ENCODE results near the gene FNDC1. TPM values are rescaled to one million over a fixed set of nuclear protein-coding genes. Genes with fewer than 3 reads are reported as not detected.

FNDC1 gene
- total RNA-seq, 3 donors from 2014 or later (not counting 1 experiment from before 2014, with no cell fraction given) = not detected

DNA sequence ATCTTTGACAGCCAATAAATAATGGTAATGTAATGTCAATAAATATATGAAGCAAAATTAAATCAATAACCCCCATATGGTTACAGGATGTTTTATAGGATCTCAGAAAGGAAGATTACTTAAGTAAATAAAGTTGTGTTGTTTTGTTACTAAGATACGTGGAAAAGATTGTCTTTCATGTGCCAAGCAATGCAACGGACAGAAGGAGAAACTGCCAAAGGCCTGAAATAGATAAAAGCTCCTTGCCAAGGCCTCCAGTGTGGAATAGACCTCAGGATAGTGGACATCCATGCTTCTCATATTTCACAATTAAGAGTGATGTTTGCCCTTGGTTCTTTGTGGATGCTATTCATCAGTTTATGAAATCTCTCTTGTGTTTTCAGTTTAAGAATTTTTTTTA, 16.4 kb upstream of the FNDC1 start:
- ATAC-seq (no peak), DNase-seq (no peak)
- Mint-ChIP-seq H3K27me3 (ENCODE audit: low read depth in 2 of 2) (peaks cover 15 to 29% of the 10 kb centered on the region in 2 donors), H3K27ac (no peak overlapping the region), H3K9me3 (peaks cover 6 to 7% of the 10 kb centered on the region in 2 donors), H3K4me1 (peaks cover 6% of the 10 kb centered on the region in 2 donors), H3K4me3 (no peak overlapping the region), H3K36me3 (peaks cover 16% of the 10 kb centered on the region)
- no peak overlapping the region for H3K4me3 ChIP-seq (ENCODE audit: low read length)
- H3K4me1 ChIP-seq (ENCODE audit: control insufficient read depth, insufficient read depth, low read length) = no peaks in the 10 kb centered on the region
- no peaks in the 10 kb centered on the region for H3K36me3 ChIP-seq (ENCODE audit: control insufficient read depth, insufficient read depth, low read length)
- WGBS (ENCODE audit: insufficient coverage) = 90% methylated on average over 2 of the region's 2 CpGs
- H3K27ac ChIP-seq (ENCODE audit: low read length) = no peak overlapping the region
- H3K27me3 ChIP-seq (ENCODE audit: control insufficient read depth, insufficient read depth, low read length) = peaks cover 2% of the 10 kb centered on the region
- no peak for TF ChIP-seq CTCF (IDR thresholded peaks at IDR 0.05)
- intact Hi-C loops (cut with micrococcal nuclease) = no loop called here
- peaks cover 5% of the 10 kb centered on the region for H3K9me3 ChIP-seq (ENCODE audit: control insufficient read depth, insufficient read depth, low read length)

- H3K27ac ChIP-seq (ENCODE audit: low read length) = no peak overlapping the region
- no peaks in the 10 kb centered on the region for H3K4me1 ChIP-seq (ENCODE audit: control insufficient read depth, insufficient read depth, low read length)
- Mint-ChIP-seq H3K27me3 (ENCODE audit: low read depth in 2 of 2) (peaks cover 19 to 34% of the 10 kb centered on the region in 2 donors), H3K4me3 (no peak overlapping the region), H3K36me3 (peaks cover 16% of the 10 kb centered on the region), H3K4me1 (peaks cover 6% of the 10 kb centered on the region in 2 donors), H3K9me3 (peaks cover 6 to 7% of the 10 kb centered on the region in 2 donors), H3K27ac (no peak overlapping the region)
- H3K36me3 ChIP-seq (ENCODE audit: control insufficient read depth, insufficient read depth, low read length) = no peaks in the 10 kb centered on the region
- peaks cover 2% of the 10 kb centered on the region for H3K27me3 ChIP-seq (ENCODE audit: control insufficient read depth, insufficient read depth, low read length)
- peaks cover 5% of the 10 kb centered on the region for H3K9me3 ChIP-seq (ENCODE audit: control insufficient read depth, insufficient read depth, low read length)
- no peak for DNase-seq
- TF ChIP-seq CTCF (IDR thresholded peaks at IDR 0.05) = no peak
- WGBS (ENCODE audit: insufficient coverage) = 100% methylated on average over 1 of the region's 2 CpGs
- H3K4me3 ChIP-seq (ENCODE audit: low read length) = no peak overlapping the region
- intact Hi-C loops (cut with micrococcal nuclease) = no loop called here
- ATAC-seq = no peak
Measured at GRCh38 chr6:159155679-159156078, 13.5 kb upstream of the FNDC1 start.

DNA sequence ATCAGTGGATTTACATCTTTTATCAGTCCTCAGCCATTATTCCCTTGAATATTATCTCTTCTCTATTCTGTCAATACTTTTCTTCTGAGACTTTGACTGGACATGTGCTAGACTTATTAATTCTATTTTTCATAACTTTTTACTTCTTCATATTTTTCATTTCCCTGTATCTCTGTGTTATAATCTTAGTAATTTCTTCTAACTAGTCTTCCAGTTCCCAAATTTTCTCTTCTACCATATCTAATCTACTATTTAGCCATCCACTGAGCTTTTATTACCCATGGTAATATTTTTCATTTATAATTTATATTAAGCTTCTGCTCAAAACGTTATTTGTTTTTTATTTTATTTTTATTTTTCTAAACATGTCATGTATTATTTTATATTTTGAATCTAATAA, 13.1 kb upstream of the FNDC1 start:
- WGBS (ENCODE audit: insufficient coverage) = no CpG with 5 or more reads among the region's 1 CpG
- no peak for ATAC-seq

More for the DNA sequence above, 13.1 kb upstream of the FNDC1 start:
- no peaks in the 10 kb centered on the region for H3K4me1 ChIP-seq (ENCODE audit: control insufficient read depth, insufficient read depth, low read length)
- H3K36me3 Mint-ChIP-seq = peaks cover 16% of the 10 kb centered on the region
- H3K4me3 ChIP-seq (ENCODE audit: low read length) = no peak overlapping the region
- peaks cover 6 to 7% of the 10 kb centered on the region in 2 donors for H3K9me3 Mint-ChIP-seq
- H3K27ac Mint-ChIP-seq = no peak overlapping the region
- H3K4me3 Mint-ChIP-seq = no peak overlapping the region
- H3K27me3 Mint-ChIP-seq (ENCODE audit: low read depth in 2 of 2) = peaks cover 19 to 32% of the 10 kb centered on the region in 2 donors
- intact Hi-C loops (cut with micrococcal nuclease) = no loop called here
- peaks cover 2% of the 10 kb centered on the region for H3K27me3 ChIP-seq (ENCODE audit: control insufficient read depth, insufficient read depth, low read length)
- H3K9me3 ChIP-seq (ENCODE audit: control insufficient read depth, insufficient read depth, low read length) = peaks cover 5% of the 10 kb centered on the region
- DNase-seq = no peak
- H3K36me3 ChIP-seq (ENCODE audit: control insufficient read depth, insufficient read depth, low read length) = no peaks in the 10 kb centered on the region
- H3K27ac ChIP-seq (ENCODE audit: low read length) = no peak overlapping the region
- TF ChIP-seq CTCF (IDR thresholded peaks at IDR 0.05) = no peak
- H3K4me1 Mint-ChIP-seq = peaks cover 4% of the 10 kb centered on the region in 2 donors

Data from natural killer cell (primary cell).